Rectal smooth muscle tissue (tissue), 1 donor: Measurements from ENCODE around the gene SEC31A.

Experiments
- H3K27ac ChIP-seq: one replicate; pipeline ENCODE4 v1.7.0; 2013; ENCODE audit warnings: low read depth, low read length, inconsistent platforms
- H3K27me3 ChIP-seq: one replicate; pipeline ENCODE4 v1.7.0; 2013; ENCODE audit warnings: low read length; ENCODE audit not compliant: control insufficient read depth, insufficient read depth
- H3K36me3 ChIP-seq: one replicate; pipeline ENCODE4 v1.7.0; 2013; ENCODE audit warnings: low read length; ENCODE audit not compliant: control insufficient read depth, insufficient read depth
- H3K4me1 ChIP-seq: one replicate; pipeline ENCODE4 v1.7.0; 2013; ENCODE audit warnings: low read length; ENCODE audit not compliant: control insufficient read depth, insufficient read depth
- H3K4me3 ChIP-seq: one replicate; pipeline ENCODE4 v1.7.0; 2013; ENCODE audit warnings: low read length
- H3K9ac ChIP-seq: one replicate; pipeline ENCODE4 v1.7.0; 2013; ENCODE audit warnings: low read length

SEC31A gene

DNA sequence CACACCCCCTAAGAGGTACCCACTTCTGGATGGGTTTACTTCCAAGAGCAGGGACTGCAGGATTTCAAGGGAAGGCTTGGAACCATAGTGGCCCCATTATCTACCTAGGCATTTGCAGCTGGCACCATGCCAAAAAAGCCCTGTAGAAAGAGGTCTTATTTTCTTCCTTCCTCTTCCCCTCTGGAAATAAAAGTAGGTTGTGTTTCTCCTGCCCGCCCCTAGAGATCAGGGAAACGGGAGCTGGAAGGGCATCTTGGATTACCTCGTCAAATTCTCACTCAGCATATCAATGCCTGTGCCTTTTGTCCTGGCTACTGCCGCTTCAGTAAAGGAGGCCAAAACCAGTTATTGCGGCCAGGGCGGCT lies 93.9 kb downstream of the SEC31A start:
- no peaks in the 10 kb centered on the region for H3K4me1 ChIP-seq
- H3K9ac ChIP-seq: no peak overlapping the region
- peak overlapping the region; percentile 77 for H3K4me3 ChIP-seq
- no peaks in the 10 kb centered on the region for H3K27me3 ChIP-seq
- no peaks in the 10 kb centered on the region for H3K36me3 ChIP-seq
- H3K27ac ChIP-seq: no peak overlapping the region

GRCh38 chr4:82792912-82793649 lies 97.9 kb downstream of the SEC31A start:
- no peaks in the 10 kb centered on the region for H3K36me3 ChIP-seq
- H3K4me1 ChIP-seq: no peaks in the 10 kb centered on the region
- H3K27ac ChIP-seq: no peak overlapping the region
- H3K9ac ChIP-seq: no peak overlapping the region
- no peak overlapping the region for H3K4me3 ChIP-seq
- no peaks in the 10 kb centered on the region for H3K27me3 ChIP-seq

DNA sequence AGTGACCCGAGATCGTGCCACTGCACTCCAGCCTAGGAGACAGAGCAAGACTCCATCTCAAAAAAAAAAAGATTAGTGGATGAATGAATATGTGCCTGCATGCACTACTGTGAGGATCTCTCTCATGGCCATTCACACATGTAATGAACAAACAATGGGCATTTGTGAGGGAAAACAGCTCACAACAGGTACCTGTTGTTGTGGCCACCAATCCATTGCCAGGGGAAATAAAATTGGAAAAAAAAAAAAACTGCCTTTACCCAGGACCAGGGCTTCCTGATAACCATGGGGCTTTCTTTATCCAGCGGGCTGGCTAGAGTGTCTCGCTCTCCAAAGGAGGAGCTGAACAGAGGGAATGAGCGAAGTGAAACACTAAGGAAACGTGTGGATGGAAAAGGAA lies 99.8 kb downstream of the SEC31A start:
- Histone ChIP-seq H3K9ac (no peak overlapping the region), H3K27me3 (no peaks in the 10 kb centered on the region), H3K4me3 (no peak overlapping the region), H3K36me3 (no peaks in the 10 kb centered on the region), H3K27ac (no peak overlapping the region), H3K4me1 (no peaks in the 10 kb centered on the region)

DNA sequence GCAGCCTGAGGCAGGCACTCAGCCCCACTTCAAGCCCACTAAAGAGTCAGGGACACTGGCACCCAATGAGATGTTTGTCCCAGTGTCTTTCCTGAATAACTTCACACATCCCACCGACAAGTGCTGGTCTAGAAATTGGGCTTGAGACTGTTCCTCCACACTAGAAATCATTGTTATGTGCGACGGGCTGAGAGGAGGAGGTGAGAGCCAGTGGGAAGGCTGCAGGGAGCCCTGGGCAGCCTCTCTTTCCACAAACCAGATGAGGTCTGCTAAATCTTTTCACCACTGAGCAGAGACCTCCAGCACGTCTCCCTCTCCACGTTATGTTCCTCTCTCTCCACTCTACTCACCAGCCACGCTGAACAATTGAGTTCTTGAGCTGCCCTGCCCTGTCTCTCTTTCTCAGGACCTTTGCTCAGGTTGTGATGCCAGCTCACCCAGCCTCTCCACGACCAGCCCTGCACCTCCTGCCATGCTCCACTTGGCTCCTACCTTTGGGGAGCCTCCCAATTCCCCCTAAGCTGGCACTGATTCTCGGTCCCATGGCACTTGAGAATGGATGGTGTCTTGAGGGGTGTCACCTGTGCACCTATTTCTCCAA lies 100.8 kb downstream of the SEC31A start:
- Histone ChIP-seq H3K27ac (no peak overlapping the region), H3K4me3 (no peak overlapping the region)

GRCh38 chr4:82789025-82789776 lies 101.8 kb downstream of the SEC31A start:
- no peak overlapping the region for H3K9ac ChIP-seq
- H3K27ac ChIP-seq: no peak overlapping the region
- peaks cover 5% of the 10 kb centered on the region for H3K4me1 ChIP-seq
- H3K4me3 ChIP-seq: no peak overlapping the region
- H3K27me3 ChIP-seq: no peaks in the 10 kb centered on the region
- H3K36me3 ChIP-seq: no peaks in the 10 kb centered on the region

More for the DNA sequence above, 100.8 kb downstream of the SEC31A start:
- Histone ChIP-seq H3K36me3 (no peaks in the 10 kb centered on the region), H3K27me3 (no peaks in the 10 kb centered on the region), H3K9ac (no peak overlapping the region), H3K4me1 (no peaks in the 10 kb centered on the region)

GRCh38 chr4:82787342-82787741 lies 103.6 kb downstream of the SEC31A start:
- H3K4me3 ChIP-seq: no peak overlapping the region
- H3K9ac ChIP-seq: no peak overlapping the region
- H3K36me3 ChIP-seq: no peaks in the 10 kb centered on the region
- no peak overlapping the region for H3K27ac ChIP-seq
- H3K4me1 ChIP-seq: peaks cover 5% of the 10 kb centered on the region
- no peaks in the 10 kb centered on the region for H3K27me3 ChIP-seq

DNA sequence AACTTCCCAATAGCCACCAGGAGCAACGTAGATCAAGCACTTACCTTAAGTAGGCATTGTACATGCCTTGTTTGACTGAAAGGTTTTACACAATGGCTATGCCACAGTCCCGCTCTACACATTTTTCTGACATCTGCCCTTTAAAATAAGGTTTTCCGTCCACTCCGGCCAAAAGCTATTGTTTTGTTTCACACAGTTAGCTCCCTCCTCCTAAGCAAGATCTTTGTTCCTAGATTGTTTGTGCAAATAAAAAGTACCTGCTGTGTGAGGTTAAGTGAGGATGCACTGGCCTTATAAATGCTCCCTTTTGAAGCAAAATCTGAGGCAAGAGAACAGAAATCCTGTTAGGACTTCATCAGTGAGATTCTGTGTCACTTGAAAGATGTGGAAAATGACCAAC lies 104.1 kb downstream of the SEC31A start:
- H3K9ac ChIP-seq: no peak overlapping the region
- H3K36me3 ChIP-seq: no peaks in the 10 kb centered on the region
- no peaks in the 10 kb centered on the region for H3K27me3 ChIP-seq
- peaks cover 5% of the 10 kb centered on the region for H3K4me1 ChIP-seq
- no peak overlapping the region for H3K27ac ChIP-seq
- H3K4me3 ChIP-seq: no peak overlapping the region

DNA sequence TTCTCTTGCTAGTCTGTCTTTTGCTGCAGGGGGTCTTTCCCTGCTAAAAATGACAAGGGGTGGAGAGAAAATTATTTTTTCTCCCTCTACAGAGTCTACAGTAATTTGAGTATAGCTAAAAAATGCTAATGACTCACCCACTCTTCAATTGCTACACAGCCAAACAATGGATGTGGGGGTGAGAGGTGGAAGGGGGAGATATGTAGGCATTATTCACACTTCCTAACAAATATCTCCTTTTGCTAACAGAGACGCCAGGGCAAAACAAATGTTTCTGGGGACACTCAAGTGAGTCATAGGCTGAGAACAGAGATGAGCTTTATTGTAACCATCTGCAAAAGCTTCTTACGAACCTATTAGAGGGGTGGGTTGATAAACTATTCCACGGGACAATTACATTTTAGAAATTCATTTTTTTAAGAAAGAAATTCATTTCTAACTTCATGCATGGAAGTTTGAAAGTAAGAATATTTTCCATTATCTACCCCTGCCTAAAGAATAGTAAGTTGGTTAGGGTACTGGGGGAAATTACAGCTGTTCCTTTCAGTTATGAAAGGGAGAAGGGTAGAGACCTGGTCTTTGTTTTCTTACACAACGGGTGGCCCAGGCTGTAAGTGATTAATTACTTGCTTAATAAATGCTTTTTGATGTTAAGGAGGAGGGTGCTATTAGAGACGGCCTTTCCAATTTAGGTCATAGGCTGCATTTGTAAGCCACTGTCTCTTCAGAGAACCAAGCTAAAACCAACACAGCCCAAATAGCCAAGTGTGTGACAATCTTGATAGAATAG lies 105.1 kb downstream of the SEC31A start:
- H3K27me3 ChIP-seq: no peaks in the 10 kb centered on the region
- no peak overlapping the region for H3K27ac ChIP-seq
- peaks cover 5% of the 10 kb centered on the region for H3K4me1 ChIP-seq
- no peak overlapping the region for H3K4me3 ChIP-seq
- no peak overlapping the region for H3K9ac ChIP-seq
- H3K36me3 ChIP-seq: no peaks in the 10 kb centered on the region

- no peak overlapping the region for H3K27ac ChIP-seq
- no peaks in the 10 kb centered on the region for H3K36me3 ChIP-seq
- H3K4me3 ChIP-seq: no peak overlapping the region
- peaks cover 5% of the 10 kb centered on the region for H3K4me1 ChIP-seq
- H3K27me3 ChIP-seq: no peaks in the 10 kb centered on the region
- no peak overlapping the region for H3K9ac ChIP-seq
These were observed 106.0 kb downstream of the SEC31A start for GRCh38 chr4:82784681-82785610.

DNA sequence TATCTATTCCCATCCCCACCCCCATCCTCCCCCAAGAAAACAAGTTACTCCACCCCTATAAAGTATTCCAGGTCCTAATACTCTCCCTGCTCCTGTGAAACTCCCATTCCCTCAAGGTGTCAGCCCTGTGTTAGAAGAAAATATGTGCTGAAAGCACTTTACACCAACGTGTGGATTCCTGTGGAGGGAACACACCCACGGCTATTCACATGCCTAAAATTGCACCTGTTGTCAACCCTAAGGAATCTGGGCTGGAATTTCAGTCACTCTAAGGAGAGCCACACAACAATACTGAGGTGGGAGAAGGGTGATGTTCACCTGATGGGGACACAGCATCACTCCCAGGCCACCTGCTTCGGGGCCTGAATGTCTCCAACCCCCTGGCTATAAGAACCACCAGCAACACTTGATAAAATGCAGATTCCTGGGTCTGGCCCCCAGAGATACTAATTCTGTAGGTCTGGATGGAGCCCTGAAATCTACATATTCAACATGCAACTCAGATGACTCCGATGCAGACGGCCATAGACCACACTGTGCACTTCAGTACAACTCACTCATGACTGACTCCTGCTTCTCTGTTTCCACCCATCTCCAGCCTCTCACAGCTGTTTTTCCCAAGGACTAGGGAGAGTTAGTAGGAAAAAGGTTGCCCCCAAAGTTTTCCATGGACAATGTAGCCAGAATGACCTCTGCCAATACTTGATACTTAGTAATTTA lies 108.2 kb downstream of the SEC31A start:
- Histone ChIP-seq H3K4me3 (no peak overlapping the region), H3K27me3 (no peaks in the 10 kb centered on the region), H3K4me1 (peaks cover 5% of the 10 kb centered on the region), H3K9ac (no peak overlapping the region), H3K36me3 (no peaks in the 10 kb centered on the region), H3K27ac (no peak overlapping the region)

DNA sequence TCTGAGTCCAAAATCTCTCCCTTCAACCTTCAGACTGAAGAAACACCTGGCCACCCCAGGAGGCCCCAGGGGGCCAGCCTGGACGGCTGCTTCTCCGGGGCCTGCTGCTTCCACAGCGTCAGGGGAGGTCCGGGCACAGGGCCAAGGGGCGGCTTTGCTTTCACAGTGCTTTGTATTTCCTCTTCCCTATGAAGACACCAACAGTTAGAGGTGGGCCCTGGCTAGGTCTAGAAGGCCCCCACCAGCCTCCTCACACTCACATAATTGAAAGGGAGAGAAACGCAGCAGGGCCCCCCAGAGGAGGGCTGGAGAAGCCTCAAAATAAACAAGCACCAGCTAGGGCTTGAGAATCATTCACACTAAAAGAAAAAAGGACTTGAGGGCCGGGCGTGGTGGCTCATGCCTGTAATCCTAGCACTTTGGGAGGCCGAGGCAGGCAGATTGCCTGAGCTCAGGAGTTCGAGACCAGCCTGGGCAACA lies 110.2 kb downstream of the SEC31A start:
- no peak overlapping the region for H3K27ac ChIP-seq
- no peak overlapping the region for H3K4me3 ChIP-seq
- H3K36me3 ChIP-seq: no peaks in the 10 kb centered on the region
- peaks cover 5% of the 10 kb centered on the region for H3K4me1 ChIP-seq
- no peaks in the 10 kb centered on the region for H3K27me3 ChIP-seq
- no peak overlapping the region for H3K9ac ChIP-seq
